ENCODE measurements around the gene CYTH4.

DNA sequence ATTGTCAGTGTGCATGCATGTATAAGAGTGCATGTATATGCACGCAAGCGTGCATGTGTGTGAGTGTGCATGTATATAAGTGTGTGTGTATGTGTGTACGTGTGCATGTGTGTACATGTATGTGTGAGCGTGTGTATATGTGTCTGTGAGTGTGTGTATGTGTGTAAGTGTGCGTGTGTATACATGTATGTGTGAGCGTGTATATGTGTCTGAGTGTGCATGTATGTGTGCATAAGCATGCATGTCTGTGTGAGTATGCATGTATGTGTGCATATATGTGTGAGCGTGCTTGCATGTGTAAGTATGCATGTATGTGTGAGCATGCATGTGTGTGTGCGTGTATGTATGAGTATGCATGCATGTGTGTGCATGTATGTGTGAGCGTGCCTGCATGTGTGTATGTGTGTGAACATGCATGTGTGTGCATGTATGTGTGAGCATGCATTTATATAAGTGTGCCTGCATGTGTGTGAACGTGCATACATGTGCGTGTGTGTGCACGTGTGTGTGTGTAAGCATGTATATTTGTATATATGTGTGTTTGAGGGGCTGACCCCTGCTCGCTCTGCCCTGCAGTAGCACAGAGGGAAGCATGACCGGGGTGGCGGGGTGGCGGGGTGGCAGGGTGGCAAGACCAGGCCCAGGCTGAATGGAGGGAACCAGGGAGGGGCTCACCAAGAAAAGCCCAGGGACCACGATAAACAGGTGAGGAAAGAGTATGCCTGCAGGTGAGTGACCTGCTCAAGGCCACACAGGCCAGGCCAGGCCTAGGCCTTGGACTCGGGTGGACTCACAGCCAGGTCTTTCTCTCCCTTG, 26.3 kb downstream of the CYTH4 start:
- TF ChIP-seq, protein P1, sequence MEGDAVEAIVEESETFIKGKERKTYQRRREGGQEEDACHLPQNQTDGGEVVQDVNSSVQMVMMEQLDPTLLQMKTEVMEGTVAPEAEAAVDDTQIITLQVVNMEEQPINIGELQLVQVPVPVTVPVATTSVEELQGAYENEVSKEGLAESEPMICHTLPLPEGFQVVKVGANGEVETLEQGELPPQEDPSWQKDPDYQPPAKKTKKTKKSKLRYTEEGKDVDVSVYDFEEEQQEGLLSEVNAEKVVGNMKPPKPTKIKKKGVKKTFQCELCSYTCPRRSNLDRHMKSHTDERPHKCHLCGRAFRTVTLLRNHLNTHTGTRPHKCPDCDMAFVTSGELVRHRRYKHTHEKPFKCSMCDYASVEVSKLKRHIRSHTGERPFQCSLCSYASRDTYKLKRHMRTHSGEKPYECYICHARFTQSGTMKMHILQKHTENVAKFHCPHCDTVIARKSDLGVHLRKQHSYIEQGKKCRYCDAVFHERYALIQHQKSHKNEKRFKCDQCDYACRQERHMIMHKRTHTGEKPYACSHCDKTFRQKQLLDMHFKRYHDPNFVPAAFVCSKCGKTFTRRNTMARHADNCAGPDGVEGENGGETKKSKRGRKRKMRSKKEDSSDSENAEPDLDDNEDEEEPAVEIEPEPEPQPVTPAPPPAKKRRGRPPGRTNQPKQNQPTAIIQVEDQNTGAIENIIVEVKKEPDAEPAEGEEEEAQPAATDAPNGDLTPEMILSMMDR (IDR thresholded peaks at IDR 0.05), result no peak
- TF ChIP-seq EP300 (IDR thresholded peaks at IDR 0.05), result no peak
- TF ChIP-seq POLR2A (IDR thresholded peaks at IDR 0.05), result no peak

Measured in ovary (tissue), 3 donors.